Pancreas (tissue), 10 donors: Measurements from ENCODE around the gene TTI1. TPM values are rescaled to one million over a fixed set of nuclear protein-coding genes. Genes with fewer than 3 reads are reported as not detected.
A peak's percentile ranks its signal among the peaks of the same experiment; 100 is the strongest.

Source experiments
- ATAC-seq, 4 donors: fragments of 200-7000 bp; cut with Tn5 transposase; one replicate each; pipeline versions ENCODE4 v1.8.0 to v1.9.1; 2020; ENCODE audit warnings: mild to moderate bottlenecking in 4 of 4, moderate library complexity in 4 of 4
- DNase-seq, 6 donors: peaks; one replicate each; pipeline ENCODE4 v3.0.0-alpha.2; 2020
- FAIRE-seq: peaks from 2 replicates; lab custom pipeline; 2012; peaks lifted over from hg19 to GRCh38; lab: Jason Lieb, UNC
- H3K27ac ChIP-seq, 4 donors: fragments of 200-600 bp; sonication (generic); 1 replicate in 3 of 4; 2 replicates in 1 of 4; pipeline versions ENCODE4 v1.5.0 to v1.8.0; 2020
- H3K27me3 ChIP-seq, 4 donors: fragments of 200-600 bp; one replicate each; pipeline ENCODE4 v1.8.0; 2021
- H3K36me3 ChIP-seq, 3 donors: fragments of 200-600 bp; sonication (generic) in 1 of 3; one replicate each; pipeline versions ENCODE4 v1.5.0 to v1.8.0; 2020 to 2021
- H3K4me1 ChIP-seq, 3 donors: fragments of 200-600 bp; one replicate each; pipeline ENCODE4 v1.8.0; 2021
- H3K4me3 ChIP-seq, 4 donors: fragments of 200-600 bp; sonication (generic) in 2 of 4; one replicate each; pipeline versions ENCODE4 v1.5.0 to v1.8.0; 2020 to 2021
- H3K9me3 ChIP-seq, 4 donors: fragments of 200-600 bp; one replicate each; pipeline ENCODE4 v1.8.0; 2021
- WGBS, 2 donors: extraction: QIAGEN DNeasy Blood & Tissue Kit; methylation state at CpG; one replicate each; pipeline ENCODE4 v1.1.7; 2013; 5-methylcytosine and 5-hydroxymethylcytosine counted together
- intact Hi-C, 3 donors: fragments of 100-400 bp; cut with DNase I; formaldehyde crosslinking; loops; one replicate each; pipeline versions ENCODE4 v1.11.1 to v1.14.2; 2022
- polyA plus RNA-seq, 2 donors: library from polyadenylated mRNA; stranded (reverse); fragments of 200-250 nt; gene quantifications; one replicate each; pipeline ENCODE4 v1.2.3, GENCODE V29; 2013
- total RNA-seq, 6 donors: library from RNA; stranded (reverse); fragmentation: NEBNext Ultra II Directional in 4 of 6; extraction: Animal tissue kit (Norgen Biotek cat#: 25700) in 4 of 6; gene quantifications; one replicate each; pipeline versions ENCODE4 v1.2.1 to v1.2.4, GENCODE V29; 2021 to 2023
- TF ChIP-seq, protein P1 (sequence below), 4 donors: fragments of 200-600 bp; sonication (generic) in 3 of 4; IDR thresholded peaks; one replicate each; pipeline versions ENCODE4 v1.5.0 to v1.8.0; 2021; ENCODE audit warnings: antibody characterized with exemption in 4 of 4
- donor health status: healthy with polysubstance abuse.
- donor health status: DM: no; HTN: no; CAD: no; lungs with moderate emphysema.
- donor health status: DM: no; HTN: no; CAD: no.
- donor health status: control.
- donor health status: control.
- donor health status: Bipolar disorder and iron deficiency.
- donor health status: DM: yes; HTN: yes; CAD: no.
- donor health status: DM: no; HTN: no; CAD: no.
- donor health status: DM: no; HTN: no; CAD: no.
- donor health status: DM: yes; HTN: yes; CAD: no.

Gene TTI1
- total and polyA plus RNA-seq, 8 donors, result 10.1 to 18.0 (median 11.2) TPM

- 91 to 96% methylated on average over 2 of the region's 2 CpGs for WGBS, 2 donors
- intact Hi-C loops, result loop anchor here in 1 of 3 donors (5.0 kb wide), 1 partner anchor 84 kb away; no protein-coding TSS in a partner anchor
- FAIRE-seq (no peak), ATAC-seq (no peak), DNase-seq (no peak)
- Histone ChIP-seq H3K36me3 (peaks cover 0 to 8% (median 0%) of the 10 kb centered on the region in 3 donors), H3K9me3 (no peaks in the 10 kb centered on the region), H3K27me3 (no peaks in the 10 kb centered on the region), H3K4me3 (no peak overlapping the region), H3K27ac (no peak overlapping the region), H3K4me1 (peaks cover 3 to 14% (median 10%) of the 10 kb centered on the region in 3 donors)
- TF ChIP-seq, protein P1, sequence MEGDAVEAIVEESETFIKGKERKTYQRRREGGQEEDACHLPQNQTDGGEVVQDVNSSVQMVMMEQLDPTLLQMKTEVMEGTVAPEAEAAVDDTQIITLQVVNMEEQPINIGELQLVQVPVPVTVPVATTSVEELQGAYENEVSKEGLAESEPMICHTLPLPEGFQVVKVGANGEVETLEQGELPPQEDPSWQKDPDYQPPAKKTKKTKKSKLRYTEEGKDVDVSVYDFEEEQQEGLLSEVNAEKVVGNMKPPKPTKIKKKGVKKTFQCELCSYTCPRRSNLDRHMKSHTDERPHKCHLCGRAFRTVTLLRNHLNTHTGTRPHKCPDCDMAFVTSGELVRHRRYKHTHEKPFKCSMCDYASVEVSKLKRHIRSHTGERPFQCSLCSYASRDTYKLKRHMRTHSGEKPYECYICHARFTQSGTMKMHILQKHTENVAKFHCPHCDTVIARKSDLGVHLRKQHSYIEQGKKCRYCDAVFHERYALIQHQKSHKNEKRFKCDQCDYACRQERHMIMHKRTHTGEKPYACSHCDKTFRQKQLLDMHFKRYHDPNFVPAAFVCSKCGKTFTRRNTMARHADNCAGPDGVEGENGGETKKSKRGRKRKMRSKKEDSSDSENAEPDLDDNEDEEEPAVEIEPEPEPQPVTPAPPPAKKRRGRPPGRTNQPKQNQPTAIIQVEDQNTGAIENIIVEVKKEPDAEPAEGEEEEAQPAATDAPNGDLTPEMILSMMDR (IDR thresholded peaks at IDR 0.05), result no peak
Measured at GRCh38 chr20:38078084-38078483, 44.8 kb upstream of the TTI1 start.

DNA sequence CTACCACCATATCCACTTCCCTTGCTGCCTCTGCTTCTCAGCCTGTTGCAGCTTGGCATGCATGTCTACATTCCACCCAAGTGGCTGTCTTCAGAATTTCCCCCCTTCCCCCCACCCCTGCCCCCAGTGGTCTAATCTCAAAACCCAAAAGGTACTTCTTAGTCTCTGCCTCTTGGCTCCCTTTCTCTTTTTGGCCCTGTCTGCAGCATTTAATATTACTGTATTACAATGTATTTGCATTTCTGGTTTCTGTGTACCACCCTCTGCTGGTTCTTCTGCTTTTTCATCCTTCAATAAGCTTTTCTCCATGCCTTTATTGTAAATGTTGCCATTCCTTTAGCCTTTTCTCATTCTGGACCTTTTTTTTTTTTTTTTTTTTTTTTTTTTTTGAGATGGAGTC, 43.3 kb upstream of the TTI1 start:
- no peak overlapping the region for H3K27ac ChIP-seq
- FAIRE-seq (no peak), DNase-seq (no peak), ATAC-seq (no peak)
- peaks cover 0 to 8% (median 2%) of the 10 kb centered on the region in 3 donors for H3K36me3 ChIP-seq
- no peaks in the 10 kb centered on the region for H3K27me3 ChIP-seq
- intact Hi-C loops, result loop anchor here in 1 of 3 donors (5.0 kb wide), 1 partner anchor 86 kb away; no protein-coding TSS in a partner anchor
- H3K9me3 ChIP-seq, result no peaks in the 10 kb centered on the region
- H3K4me1 ChIP-seq, result peaks cover 3 to 10% (median 7%) of the 10 kb centered on the region in 3 donors
- TF ChIP-seq, protein P1 (IDR thresholded peaks at IDR 0.05), result no peak
- no peak overlapping the region for H3K4me3 ChIP-seq

DNA sequence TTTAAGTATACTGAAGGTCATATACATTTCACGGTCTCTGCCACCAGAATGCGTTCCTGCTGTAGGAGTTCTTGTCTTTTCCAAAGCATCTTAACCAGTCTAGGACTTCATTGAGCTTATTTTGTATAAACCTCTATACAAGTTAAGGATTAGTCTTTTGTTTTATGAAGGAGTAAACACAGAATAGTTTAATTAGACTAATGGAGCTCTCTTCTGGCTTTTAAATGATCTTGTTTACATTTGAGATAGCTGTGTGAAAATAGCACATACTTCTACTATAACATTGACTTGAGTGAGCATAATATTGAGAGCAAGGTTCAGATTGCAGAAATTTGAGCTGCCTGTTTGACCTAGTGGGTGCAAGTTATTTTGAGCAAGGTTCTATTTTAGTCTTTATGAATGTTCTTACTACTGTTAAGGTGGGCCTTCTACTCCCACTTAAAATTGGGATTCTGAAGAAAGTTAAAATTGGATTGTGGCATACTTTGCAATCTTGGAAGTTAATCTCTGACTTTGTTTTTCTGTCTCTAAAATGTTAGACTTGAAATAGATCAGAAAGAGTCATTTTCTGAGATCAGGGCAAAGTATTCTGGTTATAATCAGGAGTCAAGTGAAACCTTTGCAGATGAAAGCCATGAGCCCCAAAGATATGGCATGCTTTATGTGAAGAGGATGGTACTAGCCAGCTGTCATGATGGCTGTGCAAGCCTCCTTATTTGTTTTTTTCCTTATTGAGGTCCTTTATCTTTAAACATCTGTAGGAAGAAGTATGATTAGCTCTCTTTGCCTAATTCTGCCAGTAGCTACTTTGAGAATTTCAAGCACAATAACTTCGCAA, 42.1 kb upstream of the TTI1 start:
- H3K4me1 ChIP-seq, result peaks cover 3 to 10% (median 7%) of the 10 kb centered on the region in 3 donors
- H3K36me3 ChIP-seq, result peaks cover 0 to 11% (median 8%) of the 10 kb centered on the region in 3 donors
- intact Hi-C loops, result loop anchor here in 1 of 3 donors (5.0 kb wide), 1 partner anchor 87 kb away; no protein-coding TSS in a partner anchor
- TF ChIP-seq, protein P1 (IDR thresholded peaks at IDR 0.05), result no peak
- H3K4me3 ChIP-seq, result no peak overlapping the region
- ATAC-seq (no peak), FAIRE-seq (no peak), DNase-seq (no peak)
- H3K27ac ChIP-seq, result no peak overlapping the region
- no peaks in the 10 kb centered on the region for H3K27me3 ChIP-seq
- WGBS, 2 donors, result 87 to 92% methylated on average over 3 of the region's 3 CpGs
- H3K9me3 ChIP-seq, result no peaks in the 10 kb centered on the region

- H3K27me3 ChIP-seq, result no peaks in the 10 kb centered on the region
- H3K36me3 ChIP-seq, result peaks cover 0 to 11% (median 8%) of the 10 kb centered on the region in 3 donors
- 33 to 36% methylated on average over 5 of the region's 5 CpGs for WGBS, 2 donors
- ATAC-seq, result peak; percentile 61 to 93 (median 90)
- peak in 3 of 6 donors; percentile 17 to 43 (median 26) for DNase-seq
- TF ChIP-seq, protein P1 (IDR thresholded peaks at IDR 0.05), result peak; percentile 45 to 59 (median 51)
- FAIRE-seq, result no peak
- intact Hi-C loops, result loop anchor here in 1 of 3 donors (5.0 kb wide), 1 partner anchor 94 kb away; the partner anchor contains the start of gene TGM2
- H3K27ac ChIP-seq, result peak overlapping the region in 1 of 4 donors; percentile 6
- H3K4me1 ChIP-seq, result peaks cover 3 to 10% (median 7%) of the 10 kb centered on the region in 3 donors
- H3K9me3 ChIP-seq, result no peaks in the 10 kb centered on the region
- no peak overlapping the region for H3K4me3 ChIP-seq
Measured at GRCh38 chr20:38073307-38074071, 40.2 kb upstream of the TTI1 start.
